IPS-11a (cell line): ENCODE measurements around the gene MITF.

Experiments
- H3K4me3 ChIP-seq: one replicate; pipeline ENCODE4 v1.5.1; 2013; ENCODE audit warnings: low read depth, low read length, control low read depth

The MITF gene

GRCh38 chr3:69830147-69830546 is 90.9 kb downstream of the MITF start:
- H3K4me3 ChIP-seq = no peak overlapping the region

- H3K4me3 ChIP-seq = no peak overlapping the region
These were observed 92.5 kb downstream of the MITF start for GRCh38 chr3:69831737-69832136.

- H3K4me3 ChIP-seq = no peak overlapping the region
These were observed 94.3 kb downstream of the MITF start for GRCh38 chr3:69833591-69833990.

GRCh38 chr3:69838217-69838616 is 99.0 kb downstream of the MITF start:
- no peak overlapping the region for H3K4me3 ChIP-seq

GRCh38 chr3:69838696-69839515 is 99.6 kb downstream of the MITF start:
- H3K4me3 ChIP-seq = no peak overlapping the region

- H3K4me3 ChIP-seq = no peak overlapping the region
These were observed 103.1 kb downstream of the MITF start for GRCh38 chr3:69842351-69842750.

- no peak overlapping the region for H3K4me3 ChIP-seq
These were observed 103.5 kb downstream of the MITF start for GRCh38 chr3:69842789-69843188.

- H3K4me3 ChIP-seq = no peak overlapping the region
These were observed 105.4 kb downstream of the MITF start for GRCh38 chr3:69844706-69845105.

- H3K4me3 ChIP-seq = no peak overlapping the region
These were observed 108.0 kb downstream of the MITF start for GRCh38 chr3:69847303-69847702.

- H3K4me3 ChIP-seq = no peak overlapping the region
These were observed 108.8 kb downstream of the MITF start for GRCh38 chr3:69848113-69848512.

- H3K4me3 ChIP-seq = no peak overlapping the region
These were observed 111.6 kb downstream of the MITF start for GRCh38 chr3:69850849-69851248.

- H3K4me3 ChIP-seq = no peak overlapping the region
These were observed 113.8 kb downstream of the MITF start for GRCh38 chr3:69853027-69853426.

- no peak overlapping the region for H3K4me3 ChIP-seq
These were observed 116.3 kb downstream of the MITF start for GRCh38 chr3:69855436-69856162.

GRCh38 chr3:69856965-69857705 is 117.9 kb downstream of the MITF start:
- H3K4me3 ChIP-seq = no peak overlapping the region

GRCh38 chr3:69861556-69861955 is 122.3 kb downstream of the MITF start:
- no peak overlapping the region for H3K4me3 ChIP-seq

- no peak overlapping the region for H3K4me3 ChIP-seq
These were observed 124.9 kb downstream of the MITF start for GRCh38 chr3:69864141-69864540.

- H3K4me3 ChIP-seq = no peak overlapping the region
These were observed 125.5 kb downstream of the MITF start for GRCh38 chr3:69864766-69865165.

GRCh38 chr3:69865925-69866679 is 126.8 kb downstream of the MITF start:
- no peak overlapping the region for H3K4me3 ChIP-seq

- H3K4me3 ChIP-seq = no peak overlapping the region
These were observed 127.9 kb downstream of the MITF start for GRCh38 chr3:69866988-69867720.

GRCh38 chr3:69867941-69868505 is 128.8 kb downstream of the MITF start:
- H3K4me3 ChIP-seq = no peak overlapping the region
